Stimulated activated CD8-positive, alpha-beta memory T cell treated with anti-CD3 and anti-CD28 coated beads, Interleukin-12 subunit alpha, Interleukin-12 subunit beta, amount 100 ng/mL, for 4 hours (primary cell): ENCODE data around the gene FAM124A.

Experiments
- DNase-seq: peaks from one replicate; pipeline ENCODE4 v3.0.0-alpha.2; 2020; ENCODE audit warnings: low read depth

FAM124A gene

GRCh38 chr13:51308781-51309180 lies 86.6 kb downstream of the FAM124A start:
- no peak for DNase-seq

DNA sequence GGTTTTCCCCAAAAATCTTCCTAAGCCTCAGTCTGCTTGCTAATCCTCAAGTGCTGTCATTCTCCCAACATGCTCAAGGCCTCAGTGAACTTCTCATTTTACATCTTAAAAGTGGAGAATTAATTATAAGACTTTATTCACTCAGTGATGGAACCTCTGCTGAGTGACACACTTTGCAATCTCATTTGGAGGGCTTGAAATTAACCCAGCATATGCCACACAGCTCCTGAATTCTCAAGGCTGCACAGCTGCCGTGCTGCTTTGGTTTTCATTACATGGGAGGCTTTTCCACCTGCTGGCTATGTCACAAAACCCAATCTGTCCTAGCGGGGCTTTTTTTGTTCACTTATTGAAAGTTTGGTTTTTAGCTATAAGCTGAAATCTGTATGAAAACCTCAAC lies 89.0 kb downstream of the FAM124A start:
- no peak for DNase-seq

DNA sequence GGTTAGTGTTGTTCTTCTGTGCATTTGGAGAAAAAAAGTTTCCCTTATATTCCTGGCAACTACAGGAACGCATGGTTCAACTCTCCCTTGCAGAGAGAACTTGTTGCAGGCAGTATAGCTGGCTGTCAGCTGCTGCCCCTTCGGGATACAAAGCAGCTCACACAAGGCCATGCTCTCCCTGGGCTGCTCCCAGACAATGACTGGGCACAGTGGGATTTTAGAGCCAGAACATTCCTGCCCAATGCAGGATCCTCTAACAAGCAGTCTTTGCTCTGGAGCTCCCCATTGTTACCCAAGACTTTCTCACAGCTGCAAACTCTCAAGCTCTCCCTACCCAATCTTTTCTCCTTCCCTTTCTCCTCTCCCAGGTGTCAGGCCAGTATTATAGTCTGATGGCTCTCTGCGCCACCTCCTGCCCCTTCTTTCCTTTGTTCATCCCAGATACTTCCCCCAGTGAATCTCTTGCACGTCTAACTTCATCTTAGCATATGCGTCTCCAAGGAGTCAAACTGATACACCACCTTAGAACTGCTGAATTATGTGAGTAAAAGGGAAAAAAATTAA lies 89.8 kb downstream of the FAM124A start:
- DNase-seq, result no peak

GRCh38 chr13:51313619-51314018 lies 91.4 kb downstream of the FAM124A start:
- no peak for DNase-seq

DNA sequence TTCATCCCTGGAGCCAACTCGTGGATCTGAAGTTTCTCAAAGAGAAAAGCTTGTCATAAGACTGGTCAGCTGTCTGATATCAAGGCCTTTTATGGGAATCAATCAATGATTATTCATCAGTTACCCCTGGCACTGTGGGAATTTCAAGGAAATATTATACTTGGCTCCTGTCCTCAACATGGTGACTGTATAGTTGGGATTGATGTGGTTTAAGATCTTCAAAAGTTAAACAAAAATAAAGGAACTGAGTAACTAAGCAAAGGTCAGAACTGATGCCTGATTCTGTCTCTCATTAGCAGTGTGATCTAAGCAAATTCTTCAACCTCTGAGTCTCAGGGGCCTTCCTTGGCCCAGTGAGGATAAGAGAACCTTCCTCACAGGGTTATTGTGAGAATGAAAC lies 95.1 kb downstream of the FAM124A start:
- no peak for DNase-seq

- no peak for DNase-seq
Measured at GRCh38 chr13:51318015-51318414, 95.8 kb downstream of the FAM124A start.

DNA sequence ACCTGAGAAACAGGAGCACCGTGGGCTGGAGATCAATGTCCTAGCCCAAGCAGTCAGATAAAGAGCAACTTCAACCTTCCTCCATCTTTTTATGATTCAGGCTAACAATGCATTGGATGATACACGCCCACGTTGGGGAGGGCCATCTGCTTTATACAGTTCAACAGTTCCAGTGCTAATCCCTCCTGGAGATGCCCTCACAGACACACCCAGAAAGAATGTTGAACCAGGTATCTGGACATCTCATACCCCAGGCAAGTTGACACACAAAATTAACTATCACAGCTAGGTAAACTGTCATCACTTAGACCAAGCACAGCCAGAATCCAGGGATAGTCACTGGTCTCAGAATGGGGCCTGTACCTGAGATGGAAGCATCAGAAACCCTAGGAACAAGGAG lies 96.7 kb downstream of the FAM124A start:
- DNase-seq, result no peak

GRCh38 chr13:51321836-51322235 lies 99.6 kb downstream of the FAM124A start:
- DNase-seq, result no peak

GRCh38 chr13:51322826-51323225 lies 100.6 kb downstream of the FAM124A start:
- no peak for DNase-seq

DNA sequence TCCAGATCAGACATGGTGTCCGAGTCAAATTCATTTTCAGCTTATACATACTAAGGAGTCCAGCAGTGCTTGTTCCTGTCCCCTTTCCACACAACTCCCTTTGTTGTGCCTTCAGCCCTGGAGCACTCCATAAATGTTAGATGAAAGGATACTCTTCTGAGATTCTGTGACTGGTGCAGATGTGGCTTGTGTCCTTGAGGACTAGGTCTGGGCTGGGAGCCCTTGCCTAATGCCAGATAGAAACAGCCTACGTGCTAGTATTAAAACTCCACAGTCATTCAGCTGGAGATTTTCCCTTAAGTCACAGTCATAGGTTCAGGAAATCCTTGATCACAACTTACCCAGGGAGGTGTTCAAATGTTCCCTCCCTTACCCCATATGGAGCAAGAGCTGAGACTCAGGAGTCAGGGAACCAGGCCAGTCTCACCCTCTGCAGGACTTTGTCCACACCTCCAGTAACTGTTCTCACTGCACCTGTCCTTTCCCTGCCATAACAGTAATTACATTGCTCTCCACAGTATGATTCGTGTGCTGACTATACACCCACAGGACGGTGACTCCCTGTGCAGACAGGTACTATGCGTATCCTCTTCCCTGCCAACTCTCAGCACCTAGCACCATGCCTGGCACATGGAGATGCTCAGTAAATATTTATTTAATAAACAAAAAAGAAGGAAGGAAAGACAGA lies 101.8 kb downstream of the FAM124A start:
- no peak for DNase-seq

- no peak for DNase-seq
Measured at GRCh38 chr13:51324714-51325420, 102.7 kb downstream of the FAM124A start.

DNA sequence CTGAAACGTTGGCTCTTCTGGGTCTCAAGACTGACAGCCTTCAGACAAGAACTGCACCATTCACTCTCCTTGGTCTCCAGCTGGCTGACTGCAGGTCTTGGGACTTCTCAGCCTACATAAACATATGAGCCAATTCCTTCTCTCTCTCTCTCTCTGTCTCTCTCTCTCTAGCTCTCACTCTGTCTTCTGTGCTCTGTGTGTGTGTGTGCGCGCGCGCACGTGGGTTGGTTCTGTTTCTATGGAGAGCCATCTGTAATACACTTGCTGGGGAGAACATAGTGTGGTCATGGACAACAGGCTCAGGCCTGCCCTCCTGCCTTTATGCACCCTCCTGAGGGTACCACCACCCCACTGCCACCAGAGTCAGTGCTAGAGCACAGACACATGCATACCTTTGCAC lies 103.6 kb downstream of the FAM124A start:
- no peak for DNase-seq

- no peak for DNase-seq
Measured at GRCh38 chr13:51326777-51327176, 104.6 kb downstream of the FAM124A start.

- no peak for DNase-seq
Measured at GRCh38 chr13:51327961-51328360, 105.8 kb downstream of the FAM124A start.

- no peak for DNase-seq
Measured at GRCh38 chr13:51328488-51328887, 106.3 kb downstream of the FAM124A start.

DNA sequence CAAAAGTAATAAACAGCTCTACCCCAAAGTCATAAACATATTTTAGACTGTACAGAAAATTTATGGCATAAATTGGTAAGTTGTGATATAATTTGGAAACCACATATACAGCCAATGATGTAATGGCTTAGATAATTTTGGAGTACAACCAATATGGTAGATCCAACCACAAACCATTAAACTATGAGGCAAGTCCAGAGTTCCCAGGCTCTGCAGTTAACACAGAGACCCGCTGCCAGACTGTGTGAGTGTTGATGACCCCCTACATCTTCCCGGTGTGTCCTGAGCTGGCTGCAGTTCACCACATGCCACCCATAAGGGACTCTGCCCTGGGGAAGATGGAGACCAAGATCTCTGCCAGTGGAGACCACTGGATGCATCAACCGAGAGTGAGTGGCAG lies 107.4 kb downstream of the FAM124A start:
- DNase-seq, result no peak

DNA sequence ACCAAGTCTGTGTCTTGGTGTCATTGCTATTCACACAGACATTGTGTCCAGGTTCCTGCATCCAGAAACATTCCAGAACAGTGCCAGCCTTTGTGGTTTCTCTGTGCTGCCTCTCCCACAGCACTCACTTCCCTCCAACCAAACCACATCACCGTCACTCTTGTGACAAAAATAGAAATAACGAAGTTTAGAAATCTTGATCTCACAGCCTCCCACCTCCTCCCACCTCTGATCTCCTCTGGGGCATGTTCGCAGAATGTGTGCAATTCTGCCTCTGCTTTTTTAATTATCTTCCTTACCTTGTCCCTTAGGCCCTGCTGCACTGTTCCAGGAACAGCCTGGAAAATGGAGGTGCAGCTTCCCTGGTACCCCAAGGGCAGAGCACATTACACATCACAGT lies 108.6 kb downstream of the FAM124A start:
- DNase-seq, result no peak

- DNase-seq, result no peak
Measured at GRCh38 chr13:51331354-51331861, 109.2 kb downstream of the FAM124A start.

- no peak for DNase-seq
Measured at GRCh38 chr13:51332566-51333361, 110.6 kb downstream of the FAM124A start.

DNA sequence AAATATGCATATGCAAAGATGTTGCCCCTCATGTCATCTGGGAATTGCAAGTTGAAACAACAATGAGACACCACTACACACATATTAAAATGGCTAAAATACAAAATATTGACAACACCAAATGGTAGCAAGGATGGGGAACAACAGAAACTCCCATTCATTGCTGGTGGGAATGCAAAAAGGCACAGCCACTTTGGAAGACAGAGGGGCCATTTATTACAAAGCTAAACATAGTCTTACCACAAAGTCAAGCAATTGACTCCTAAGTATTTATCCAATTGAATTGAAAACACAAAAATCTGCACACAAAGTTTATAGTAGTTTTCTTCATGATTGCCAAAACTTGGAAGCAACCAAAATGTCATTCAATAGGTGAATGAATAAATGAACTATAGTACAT lies 111.2 kb downstream of the FAM124A start:
- no peak for DNase-seq

DNA sequence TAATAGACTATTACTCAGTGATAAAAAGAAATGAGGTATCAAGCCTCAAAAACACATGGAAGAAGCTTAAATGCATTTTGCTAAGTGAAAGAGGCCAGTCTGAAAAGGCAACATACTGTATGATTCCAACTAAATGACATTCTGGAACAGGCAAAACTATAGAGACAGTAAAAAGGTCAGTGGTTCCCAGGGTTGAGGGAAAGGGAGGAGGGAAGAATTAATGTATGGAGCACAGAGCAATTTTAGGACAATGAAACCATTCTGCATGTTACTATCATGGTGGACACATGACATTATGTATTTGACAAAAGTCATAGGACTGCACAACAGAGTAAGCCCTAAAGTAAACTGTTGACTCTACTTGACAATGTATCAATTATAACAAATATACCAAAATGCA lies 111.6 kb downstream of the FAM124A start:
- DNase-seq, result no peak
